Hepatocyte (in vitro differentiated cells): Measurements from ENCODE around the gene CCDC78.

Source experiments
- EZH2 ChIP-seq: fragments of 200-600 bp; sonication (generic); IDR thresholded peaks from 2 replicates; pipeline ENCODE4 v1.6.1; 2016; ENCODE audit warnings: antibody characterized with exemption, mild to moderate bottlenecking, borderline replicate concordance
- EZH2phosphoT487 ChIP-seq: fragments of 200-600 bp; sonication (generic); IDR thresholded peaks from one replicate; pipeline ENCODE4 v1.6.1; 2018; ENCODE audit warnings: antibody characterized with exemption, mild to moderate bottlenecking, low read depth, moderate library complexity; ENCODE audit not compliant: unreplicated experiment, severe bottlenecking
- TF ChIP-seq, protein P1 (sequence below): fragments of 200-600 bp; sonication (generic); IDR thresholded peaks from 2 replicates; pipeline ENCODE4 v1.5.1; 2016; ENCODE audit warnings: antibody characterized with exemption, mild to moderate bottlenecking; ENCODE audit not compliant: poor library complexity

DNA sequence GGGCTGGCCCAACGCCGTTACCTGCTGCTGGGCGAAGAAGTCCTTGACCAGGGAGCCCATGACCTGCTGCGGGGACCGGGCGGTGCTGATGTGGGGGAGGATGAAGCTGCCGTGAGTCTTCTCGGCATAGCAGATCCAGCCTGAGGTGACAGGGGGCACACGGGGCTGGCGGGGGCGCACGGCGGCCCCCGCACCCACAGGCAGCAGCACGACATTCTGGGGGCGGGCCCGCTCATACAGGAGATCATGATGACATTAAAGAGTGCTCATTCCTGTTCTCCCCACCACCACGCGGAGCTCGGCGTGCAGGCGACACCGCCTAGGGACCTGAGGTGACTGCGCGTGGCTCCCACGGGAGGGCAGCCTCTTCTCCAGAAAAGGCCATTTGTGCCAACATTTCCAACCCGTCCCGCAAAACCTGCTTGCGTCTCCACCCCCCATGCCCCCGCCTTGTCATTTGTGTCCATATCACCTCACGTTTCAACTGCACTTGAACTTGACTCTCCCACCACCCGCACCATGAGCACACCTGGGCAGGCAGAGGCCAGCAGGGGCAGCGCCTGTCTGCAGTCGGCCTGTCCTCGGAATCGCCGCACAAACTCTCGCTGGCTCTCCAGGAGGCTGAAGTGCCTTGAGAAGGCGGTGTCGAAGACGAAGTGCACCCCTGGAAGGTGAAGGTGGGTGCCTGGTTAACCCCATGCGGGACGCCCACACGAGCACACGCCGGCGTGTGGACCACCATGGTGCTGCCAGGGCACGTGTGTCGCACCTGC lies 8.2 kb upstream of the CCDC78 start:
- TF ChIP-seq EZH2phosphoT487 (no peak), EZH2 (no peak)
- TF ChIP-seq, protein P1, sequence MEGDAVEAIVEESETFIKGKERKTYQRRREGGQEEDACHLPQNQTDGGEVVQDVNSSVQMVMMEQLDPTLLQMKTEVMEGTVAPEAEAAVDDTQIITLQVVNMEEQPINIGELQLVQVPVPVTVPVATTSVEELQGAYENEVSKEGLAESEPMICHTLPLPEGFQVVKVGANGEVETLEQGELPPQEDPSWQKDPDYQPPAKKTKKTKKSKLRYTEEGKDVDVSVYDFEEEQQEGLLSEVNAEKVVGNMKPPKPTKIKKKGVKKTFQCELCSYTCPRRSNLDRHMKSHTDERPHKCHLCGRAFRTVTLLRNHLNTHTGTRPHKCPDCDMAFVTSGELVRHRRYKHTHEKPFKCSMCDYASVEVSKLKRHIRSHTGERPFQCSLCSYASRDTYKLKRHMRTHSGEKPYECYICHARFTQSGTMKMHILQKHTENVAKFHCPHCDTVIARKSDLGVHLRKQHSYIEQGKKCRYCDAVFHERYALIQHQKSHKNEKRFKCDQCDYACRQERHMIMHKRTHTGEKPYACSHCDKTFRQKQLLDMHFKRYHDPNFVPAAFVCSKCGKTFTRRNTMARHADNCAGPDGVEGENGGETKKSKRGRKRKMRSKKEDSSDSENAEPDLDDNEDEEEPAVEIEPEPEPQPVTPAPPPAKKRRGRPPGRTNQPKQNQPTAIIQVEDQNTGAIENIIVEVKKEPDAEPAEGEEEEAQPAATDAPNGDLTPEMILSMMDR: no peak
